HG03135 (cell line): ENCODE data around the gene TRPV5.

Experiments used
- ATAC-seq: cut with Tn5 transposase; IDR thresholded peaks from one replicate; pipeline ENCODE4 v1.9.1; 2021; ENCODE audit warnings: mild to moderate bottlenecking, moderate library complexity; ENCODE audit not compliant: unreplicated experiment

The TRPV5 gene

DNA sequence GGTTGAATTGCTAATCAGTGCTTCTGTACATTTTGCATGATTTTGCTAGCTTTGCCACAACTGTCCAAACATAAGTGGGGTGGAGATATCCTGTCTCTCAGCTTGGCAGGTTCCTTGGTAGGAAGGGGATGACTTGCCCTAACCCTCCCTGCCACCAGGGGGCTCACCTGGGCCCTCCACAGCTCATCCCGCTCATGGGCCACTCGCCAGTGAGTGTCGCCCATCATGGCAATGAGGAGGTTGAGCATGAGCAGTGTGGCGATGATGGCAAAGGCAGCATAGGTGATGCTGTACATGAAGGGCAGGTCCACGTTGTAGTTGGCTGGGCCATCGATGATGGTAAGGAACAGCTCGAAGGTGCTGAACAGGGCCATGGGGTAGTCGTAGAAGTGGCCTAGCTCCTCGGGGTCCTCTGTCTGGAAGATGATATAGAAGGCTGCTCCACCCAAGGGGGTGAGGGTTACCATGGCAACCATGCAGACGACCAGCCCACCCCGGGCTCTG lies 60.2 kb downstream of the TRPV5 start:
- ATAC-seq = no peak

- ATAC-seq = no peak
Measured at GRCh38 chr7:142872106-142872675, 61.4 kb downstream of the TRPV5 start.

- ATAC-seq = no peak
Measured at GRCh38 chr7:142871260-142872105, 62.1 kb downstream of the TRPV5 start.

GRCh38 chr7:142870566-142871259 lies 62.8 kb downstream of the TRPV5 start:
- ATAC-seq = no peak

- no peak for ATAC-seq
Measured at GRCh38 chr7:142870147-142870559, 63.4 kb downstream of the TRPV5 start.

DNA sequence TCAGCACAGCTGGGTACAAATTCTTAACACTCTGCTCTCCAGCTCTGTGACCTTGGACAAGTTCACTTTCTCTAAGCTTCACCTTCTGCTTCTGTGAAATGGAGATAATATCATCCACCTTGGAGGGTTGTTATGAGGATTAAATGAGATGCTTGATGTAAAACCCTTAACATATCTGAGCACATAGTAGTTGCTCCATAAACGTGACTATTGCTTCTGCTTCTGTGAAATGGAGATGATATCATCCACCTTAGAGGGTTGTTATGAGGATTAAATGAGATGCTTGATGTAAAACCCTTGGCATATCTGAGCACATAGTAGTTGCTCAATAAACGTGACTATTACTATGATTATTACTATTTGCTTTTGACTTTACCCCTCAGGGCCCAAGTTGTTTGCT lies 64.1 kb downstream of the TRPV5 start:
- ATAC-seq = no peak

DNA sequence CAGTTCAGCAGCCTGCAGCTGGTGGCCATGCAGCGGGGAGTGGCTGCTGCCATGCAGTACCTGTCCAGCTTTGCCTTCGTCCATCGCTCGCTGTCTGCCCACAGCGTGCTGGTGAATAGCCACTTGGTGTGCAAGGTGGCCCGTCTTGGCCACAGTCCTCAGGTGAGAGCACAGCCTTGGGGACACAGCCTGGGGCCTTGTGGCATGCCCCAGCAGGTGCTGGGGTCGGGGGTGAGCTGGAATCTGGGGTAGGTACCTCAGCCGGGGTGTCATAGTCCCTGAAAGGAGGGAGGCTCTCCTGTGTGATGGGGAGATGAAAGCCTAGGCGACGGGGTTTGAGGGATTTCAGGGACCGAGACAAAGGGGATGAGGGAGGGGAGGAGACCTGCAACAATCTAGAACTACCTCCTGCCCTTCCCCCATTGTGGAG lies 64.5 kb downstream of the TRPV5 start:
- ATAC-seq = no peak

- ATAC-seq = no peak
Measured at GRCh38 chr7:142868188-142868985, 65.2 kb downstream of the TRPV5 start.

DNA sequence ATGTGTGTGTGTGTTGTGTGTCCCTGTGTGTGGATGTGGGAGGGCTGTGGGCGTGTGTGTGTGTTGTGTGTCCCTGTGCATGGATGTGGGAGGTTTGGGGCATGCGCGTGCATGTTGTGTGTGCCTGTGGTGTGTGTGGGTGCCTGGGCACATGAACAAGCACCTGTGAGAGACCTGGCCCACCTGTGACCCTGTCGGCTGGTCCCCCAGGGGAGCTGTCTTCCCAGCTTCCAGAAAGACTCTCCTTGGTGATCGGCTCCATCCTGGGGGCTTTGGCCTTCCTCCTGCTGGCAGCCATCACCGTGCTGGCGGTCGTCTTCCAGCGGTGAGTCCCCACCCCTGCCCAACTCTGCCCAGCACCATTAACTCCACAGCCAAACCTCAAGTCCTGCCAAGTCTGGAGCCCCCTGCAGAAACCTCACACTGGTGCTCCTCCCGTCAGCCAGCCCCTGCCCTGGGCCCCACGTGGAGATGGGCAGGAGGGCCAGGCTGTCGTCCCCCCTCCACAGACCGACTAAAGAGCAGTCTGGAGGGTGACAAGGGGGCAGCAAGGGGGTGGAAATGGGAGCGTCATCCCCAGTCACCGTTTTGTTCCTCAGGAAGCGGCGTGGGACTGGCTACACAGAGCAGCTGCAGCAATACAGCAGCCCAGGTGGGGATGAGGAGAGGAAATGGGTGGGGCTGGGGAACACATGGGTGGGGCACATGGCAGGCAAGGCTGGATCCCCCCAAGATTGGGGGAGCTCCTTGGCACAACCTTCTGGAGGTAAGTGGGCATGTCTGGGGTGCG lies 66.0 kb downstream of the TRPV5 start:
- ATAC-seq = no peak

- no peak for ATAC-seq
Measured at GRCh38 chr7:142867097-142867378, 66.5 kb downstream of the TRPV5 start.

DNA sequence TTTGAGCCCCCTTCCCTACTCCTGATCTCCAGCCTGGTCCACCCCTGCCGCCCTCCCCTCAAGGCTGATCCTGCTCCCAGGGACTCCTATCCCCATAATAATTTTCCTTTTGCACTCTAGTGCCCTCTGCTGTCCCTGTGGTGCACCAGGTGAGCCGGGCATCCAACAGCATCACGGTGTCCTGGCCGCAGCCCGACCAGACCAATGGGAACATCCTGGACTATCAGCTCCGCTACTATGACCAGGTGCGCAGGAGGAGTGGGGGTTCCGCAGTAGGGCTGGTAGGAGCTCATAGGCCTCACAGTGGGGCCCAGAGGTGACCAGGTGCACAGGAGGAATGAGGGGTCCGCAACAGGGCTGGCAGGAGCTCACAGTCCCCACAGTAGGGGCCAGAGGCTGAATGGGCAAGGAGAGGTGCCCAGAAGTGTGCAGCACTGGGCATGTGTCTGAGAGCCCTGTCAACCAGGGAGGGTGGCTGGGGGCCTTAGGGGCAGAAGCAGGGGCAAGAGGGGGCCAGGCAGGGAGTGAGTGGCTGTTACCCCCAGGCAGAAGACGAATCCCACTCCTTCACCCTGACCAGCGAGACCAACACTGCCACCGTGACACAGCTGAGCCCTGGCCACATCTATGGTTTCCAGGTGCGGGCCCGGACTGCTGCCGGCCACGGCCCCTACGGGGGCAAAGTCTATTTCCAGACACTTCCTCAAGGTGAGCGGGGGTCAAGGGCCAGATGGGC lies 67.0 kb downstream of the TRPV5 start:
- no peak for ATAC-seq

DNA sequence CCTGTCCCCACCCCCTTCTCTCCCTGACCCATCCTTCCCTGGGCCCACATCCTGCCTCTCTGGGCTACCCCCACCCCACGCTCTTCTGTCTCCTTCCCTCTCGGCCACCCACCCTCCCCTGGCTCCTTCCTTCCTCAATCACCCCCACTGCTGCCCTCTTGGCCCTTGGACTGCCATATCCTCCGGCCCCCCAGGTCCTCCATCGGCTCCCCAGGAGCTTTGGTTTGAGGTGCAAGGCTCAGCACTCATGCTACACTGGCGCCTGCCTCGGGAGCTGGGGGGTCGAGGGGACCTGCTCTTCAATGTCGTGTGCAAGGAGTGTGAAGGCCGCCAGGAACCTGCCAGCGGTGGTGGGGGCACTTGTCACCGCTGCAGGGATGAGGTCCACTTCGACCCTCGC lies 67.8 kb downstream of the TRPV5 start:
- ATAC-seq = no peak

DNA sequence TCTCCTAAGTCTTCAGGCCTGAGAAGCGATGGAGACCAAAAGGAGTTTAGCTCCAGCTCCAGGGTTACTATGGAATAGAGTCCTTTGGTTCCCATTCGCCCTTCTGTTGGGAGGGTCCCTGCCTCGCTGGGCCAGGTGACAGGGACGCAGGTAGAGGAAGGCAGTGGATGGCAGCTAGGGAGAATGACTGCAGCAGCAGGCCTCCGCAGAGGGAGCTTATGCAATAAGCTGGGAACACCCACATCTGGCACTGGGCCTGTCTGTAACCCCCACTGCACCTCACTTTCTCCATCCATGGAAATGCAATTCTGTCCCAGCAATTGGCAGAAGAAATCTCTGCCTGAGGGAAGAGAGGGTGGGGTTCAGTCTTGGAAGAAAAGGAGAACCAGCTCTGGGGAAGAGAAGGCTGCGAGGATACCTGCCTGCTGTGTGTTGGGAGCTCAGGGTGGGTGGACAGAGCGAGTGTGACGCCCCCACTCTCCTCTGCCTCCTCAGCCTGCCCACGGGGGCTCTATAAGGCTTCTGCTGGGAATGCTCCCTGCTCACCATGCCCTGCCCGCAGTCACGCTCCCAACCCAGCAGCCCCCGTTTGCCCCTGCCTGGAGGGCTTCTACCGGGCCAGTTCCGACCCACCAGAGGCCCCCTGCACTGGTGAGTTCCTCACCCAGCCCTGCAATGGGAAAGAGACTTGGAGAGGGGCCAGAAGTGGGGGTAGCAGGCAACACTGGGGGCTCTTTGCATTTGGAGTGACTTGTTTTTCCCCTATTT lies 68.4 kb downstream of the TRPV5 start:
- ATAC-seq = no peak

GRCh38 chr7:142863891-142864685 lies 69.5 kb downstream of the TRPV5 start:
- no peak for ATAC-seq

- ATAC-seq = no peak
Measured at GRCh38 chr7:142862786-142863400, 70.7 kb downstream of the TRPV5 start.

DNA sequence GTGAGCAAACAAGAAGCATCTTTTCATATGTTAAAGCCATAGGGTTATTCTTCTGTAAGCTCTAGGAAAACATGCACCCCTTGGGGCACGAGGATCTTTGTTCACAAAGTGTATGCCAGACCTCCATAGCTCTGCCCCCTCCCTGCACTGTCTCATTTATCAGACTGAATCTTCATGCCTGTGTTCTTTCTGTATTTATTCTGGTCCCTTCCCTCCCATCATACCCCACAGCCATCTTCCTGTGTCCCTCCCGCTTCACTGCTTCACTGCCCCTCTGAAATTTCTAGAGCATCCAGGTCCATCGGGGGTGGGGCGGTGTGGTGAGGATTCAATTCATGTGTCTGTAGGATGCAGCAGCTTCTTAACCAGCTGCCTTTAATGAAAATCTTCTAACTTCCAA lies 71.2 kb downstream of the TRPV5 start:
- ATAC-seq = no peak

- no peak for ATAC-seq
Measured at GRCh38 chr7:142860968-142861367, 72.6 kb downstream of the TRPV5 start.

DNA sequence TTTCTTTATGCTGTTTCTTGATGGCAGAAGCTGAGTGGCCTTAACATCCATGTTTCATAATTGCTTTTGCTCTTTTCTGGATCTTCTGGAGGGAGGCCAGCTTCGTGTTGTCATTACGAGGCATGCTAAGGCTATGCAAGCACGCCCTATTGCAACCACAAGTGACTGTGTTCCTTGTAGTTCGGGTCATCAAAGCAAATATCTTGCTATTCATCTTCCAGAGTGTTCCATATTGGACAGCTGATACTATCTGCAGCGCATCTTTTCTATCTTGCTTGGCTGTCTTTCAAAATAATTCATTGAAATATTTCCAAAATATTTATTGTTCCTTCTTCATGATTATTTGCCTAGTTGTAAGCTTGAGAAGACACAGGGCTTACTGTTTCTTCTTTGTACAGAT lies 73.7 kb downstream of the TRPV5 start:
- ATAC-seq = no peak
